WTC11 (cell line): ENCODE measurements around the gene IRF1. TPM values are rescaled to one million over a fixed set of nuclear protein-coding genes. Genes with fewer than 3 reads are reported as not detected.

Experiments
- ATAC-seq: fragments of 200-7000 bp; cut with Tn5 transposase; 2 replicates; pipeline ENCODE4 v1.10.0; 2021; ENCODE audit warnings: mild to moderate bottlenecking, moderate library complexity
- Bru-seq: library from RNA; stranded (reverse); fragments of 400-500 nt; gene quantifications from one replicate; lab custom pipeline; 2021; lab: Mats Ljungman, UMichigan
- CTCF ChIA-PET: fragments of 300-600 bp; sonication (Branson Sonifier 250); formaldehyde crosslinking; loops from one replicate; lab custom pipeline; 2021; ENCODE audit warnings: antibody characterized with exemption; lab: Charles Lee
- POLR2A ChIA-PET: fragments of 350-600 bp; sonication (Branson Sonifier 250); formaldehyde crosslinking; loops from one replicate; lab custom pipeline; 2021; ENCODE audit warnings: antibody characterized with exemption; lab: Charles Lee
- DNase-seq: peaks from one replicate; pipeline ENCODE4 v3.0.0; 2021; ENCODE audit warnings: low spot score
- H3K27ac Mint-ChIP-seq: 2 replicates; pipeline ENCODE4 v1.8.0; 2021; ENCODE audit warnings: mixed read lengths
- H3K27me3 Mint-ChIP-seq: 2 replicates; pipeline ENCODE4 v1.8.0; 2021; ENCODE audit warnings: low read depth, mild to moderate bottlenecking, moderate library complexity, mixed read lengths
- H3K36me3 Mint-ChIP-seq: 2 replicates; pipeline ENCODE4 v1.8.0; 2021; ENCODE audit warnings: mixed read lengths
- H3K4me1 Mint-ChIP-seq: 2 replicates; pipeline ENCODE4 v1.8.0; 2022; ENCODE audit warnings: mixed read lengths
- H3K4me3 Mint-ChIP-seq: 2 replicates; pipeline ENCODE4 v1.8.0; 2021; ENCODE audit warnings: mild to moderate bottlenecking, moderate library complexity, mixed read lengths
- H3K9me3 Mint-ChIP-seq: 2 replicates; pipeline ENCODE4 v1.8.0; 2021; ENCODE audit warnings: mixed read lengths
- ATF1 ChIP-seq: sonication (generic); formaldehyde crosslinking; IDR thresholded peaks from 2 replicates; pipeline ENCODE4 v1.8.1; 2023; ENCODE audit warnings: mild to moderate bottlenecking, moderate library complexity, missing genetic modification reagents
- CBFB ChIP-seq: sonication (generic); formaldehyde crosslinking; IDR thresholded peaks from 2 replicates; pipeline ENCODE4 v1.8.1; 2022; ENCODE audit warnings: mild to moderate bottlenecking, low read depth, missing genetic modification reagents
- CREM ChIP-seq: sonication (generic); formaldehyde crosslinking; IDR thresholded peaks from 2 replicates; pipeline ENCODE4 v1.8.1; 2022; ENCODE audit warnings: mild to moderate bottlenecking, missing genetic modification reagents, moderate library complexity
- ESRRA ChIP-seq: sonication (generic); formaldehyde crosslinking; IDR thresholded peaks from 2 replicates; pipeline ENCODE4 v1.8.1; 2022; ENCODE audit warnings: mild to moderate bottlenecking, missing genetic modification reagents, borderline replicate concordance
- FOXJ3 ChIP-seq: sonication (generic); formaldehyde crosslinking; IDR thresholded peaks from 2 replicates; pipeline ENCODE4 v1.9.0; 2021; ENCODE audit warnings: missing genetic modification reagents, mild to moderate bottlenecking, borderline replicate concordance
- FOXP1 ChIP-seq: sonication (generic); formaldehyde crosslinking; IDR thresholded peaks from 2 replicates; pipeline ENCODE4 v1.8.0; 2022; ENCODE audit warnings: missing genetic modification reagents, mild to moderate bottlenecking, moderate library complexity, borderline replicate concordance
- MXD4 ChIP-seq: fragments of 250-450 bp; sonication (Bioruptor Pico); IDR thresholded peaks from 2 replicates; pipeline ENCODE4 v1.8.0; 2021; ENCODE audit warnings: mild to moderate bottlenecking, moderate library complexity, borderline replicate concordance
- RELA ChIP-seq: sonication (generic); formaldehyde crosslinking; IDR thresholded peaks from 2 replicates; pipeline ENCODE4 v1.8.1; 2022; ENCODE audit warnings: missing genetic modification reagents, mild to moderate bottlenecking, borderline replicate concordance
- SMAD3 ChIP-seq: sonication (generic); formaldehyde crosslinking; IDR thresholded peaks from 2 replicates; pipeline ENCODE4 v1.8.0; 2022; ENCODE audit warnings: missing genetic modification reagents, mild to moderate bottlenecking, borderline replicate concordance
- ZBTB21 ChIP-seq: sonication (generic); formaldehyde crosslinking; IDR thresholded peaks from 2 replicates; pipeline ENCODE4 v1.8.1; 2023; ENCODE audit warnings: mild to moderate bottlenecking, missing genetic modification reagents, borderline replicate concordance
- ZNF263 ChIP-seq: sonication (generic); formaldehyde crosslinking; IDR thresholded peaks from 2 replicates; pipeline ENCODE4 v1.8.1; 2022; ENCODE audit warnings: low read depth, mild to moderate bottlenecking, moderate library complexity, missing genetic modification reagents
- ZNF396 ChIP-seq: fragments of 250-450 bp; sonication (Bioruptor Pico); IDR thresholded peaks from 2 replicates; pipeline ENCODE4 v1.8.0; 2021; ENCODE audit warnings: mild to moderate bottlenecking, moderate library complexity, borderline replicate concordance
- ZNF423 ChIP-seq: fragments of 250-450 bp; sonication (Bioruptor Pico); IDR thresholded peaks from 2 replicates; pipeline ENCODE4 v2.1.2; 2022; ENCODE audit warnings: mild to moderate bottlenecking, moderate library complexity
- ZNF671 ChIP-seq: fragments of 250-450 bp; sonication (Bioruptor Pico); IDR thresholded peaks from 2 replicates; pipeline ENCODE4 v1.8.0; 2021; ENCODE audit warnings: mild to moderate bottlenecking
- long read RNA-seq, 3 experiments: library from RNA in 1 of 3; library from capped mRNA in 1 of 3; library from polyadenylated mRNA in 1 of 3; unstranded in 2 of 3; stranded (forward) in 1 of 3; transcript quantifications; one replicate each; pipeline ENCODE4 v2.0.0, GENCODE V29; 2021
- total RNA-seq: library from RNA; stranded (reverse); gene quantifications from 3 replicates; pipeline ENCODE4 v1.2.3, GENCODE V29; 2021
- TF ChIP-seq, protein P1 (sequence below): fragments of 250-450 bp; sonication (Bioruptor Pico); IDR thresholded peaks from 2 replicates; pipeline ENCODE4 v2.1.2; 2022; ENCODE audit warnings: mild to moderate bottlenecking, moderate library complexity
- TF ChIP-seq, protein P2 (sequence below): fragments of 250-450 bp; sonication (Bioruptor Pico); IDR thresholded peaks from 2 replicates; pipeline ENCODE4 v1.9.0; 2021; ENCODE audit warnings: mild to moderate bottlenecking, borderline replicate concordance
- TF ChIP-seq, protein P3 (sequence below): sonication (generic); formaldehyde crosslinking; IDR thresholded peaks from 2 replicates; pipeline ENCODE4 v1.8.0; 2022; ENCODE audit warnings: mild to moderate bottlenecking, missing genetic modification reagents
- TF ChIP-seq, protein P4 (sequence below): sonication (generic); formaldehyde crosslinking; IDR thresholded peaks from 2 replicates; pipeline ENCODE4 v1.8.1; 2023; ENCODE audit warnings: mild to moderate bottlenecking, moderate library complexity, missing genetic modification reagents
- TF ChIP-seq, protein P5 (sequence below): sonication (generic); formaldehyde crosslinking; IDR thresholded peaks from 2 replicates; pipeline ENCODE4 v1.8.1; 2022; ENCODE audit warnings: low read depth, missing genetic modification reagents, borderline replicate concordance
- TF ChIP-seq, protein P6 (sequence below): sonication (generic); formaldehyde crosslinking; IDR thresholded peaks from 2 replicates; pipeline ENCODE4 v1.8.1; 2022; ENCODE audit warnings: low read depth, mild to moderate bottlenecking, moderate library complexity, missing genetic modification reagents, borderline replicate concordance
- TF ChIP-seq, protein P7 (sequence below): sonication (generic); formaldehyde crosslinking; conservative IDR thresholded peaks from 2 replicates; pipeline ENCODE4 v1.8.1; 2022; ENCODE audit warnings: mild to moderate bottlenecking, missing genetic modification reagents

IRF1 gene, protein sequence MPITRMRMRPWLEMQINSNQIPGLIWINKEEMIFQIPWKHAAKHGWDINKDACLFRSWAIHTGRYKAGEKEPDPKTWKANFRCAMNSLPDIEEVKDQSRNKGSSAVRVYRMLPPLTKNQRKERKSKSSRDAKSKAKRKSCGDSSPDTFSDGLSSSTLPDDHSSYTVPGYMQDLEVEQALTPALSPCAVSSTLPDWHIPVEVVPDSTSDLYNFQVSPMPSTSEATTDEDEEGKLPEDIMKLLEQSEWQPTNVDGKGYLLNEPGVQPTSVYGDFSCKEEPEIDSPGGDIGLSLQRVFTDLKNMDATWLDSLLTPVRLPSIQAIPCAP
- total RNA-seq = 8.8 to 9.8 TPM (median 9.4 TPM) in 3 replicates
- percentile 63 among the genes with signal in this experiment for Bru-seq, nascent RNA
- long read RNA-seq, experiment 1, transcript IRF1-201 (10 exons, 3,579 nt) = major isoform, 5 of 10 reads
- long read RNA-seq, experiment 1, partial matches to known transcripts = 0 of 10 reads
- long read RNA-seq, experiment 1, other reads (novel, unspliced or antisense) = 5 of 10 reads
- long read RNA-seq, experiment 2, partial matches to known transcripts = 1 of 6 reads
- long read RNA-seq, experiment 2, other reads (novel, unspliced or antisense) = 2 of 6 reads
- long read RNA-seq, experiment 3, partial matches to known transcripts = 0 of 2 reads
- long read RNA-seq, experiment 3, other reads (novel, unspliced or antisense) = 1 of 2 reads

DNA sequence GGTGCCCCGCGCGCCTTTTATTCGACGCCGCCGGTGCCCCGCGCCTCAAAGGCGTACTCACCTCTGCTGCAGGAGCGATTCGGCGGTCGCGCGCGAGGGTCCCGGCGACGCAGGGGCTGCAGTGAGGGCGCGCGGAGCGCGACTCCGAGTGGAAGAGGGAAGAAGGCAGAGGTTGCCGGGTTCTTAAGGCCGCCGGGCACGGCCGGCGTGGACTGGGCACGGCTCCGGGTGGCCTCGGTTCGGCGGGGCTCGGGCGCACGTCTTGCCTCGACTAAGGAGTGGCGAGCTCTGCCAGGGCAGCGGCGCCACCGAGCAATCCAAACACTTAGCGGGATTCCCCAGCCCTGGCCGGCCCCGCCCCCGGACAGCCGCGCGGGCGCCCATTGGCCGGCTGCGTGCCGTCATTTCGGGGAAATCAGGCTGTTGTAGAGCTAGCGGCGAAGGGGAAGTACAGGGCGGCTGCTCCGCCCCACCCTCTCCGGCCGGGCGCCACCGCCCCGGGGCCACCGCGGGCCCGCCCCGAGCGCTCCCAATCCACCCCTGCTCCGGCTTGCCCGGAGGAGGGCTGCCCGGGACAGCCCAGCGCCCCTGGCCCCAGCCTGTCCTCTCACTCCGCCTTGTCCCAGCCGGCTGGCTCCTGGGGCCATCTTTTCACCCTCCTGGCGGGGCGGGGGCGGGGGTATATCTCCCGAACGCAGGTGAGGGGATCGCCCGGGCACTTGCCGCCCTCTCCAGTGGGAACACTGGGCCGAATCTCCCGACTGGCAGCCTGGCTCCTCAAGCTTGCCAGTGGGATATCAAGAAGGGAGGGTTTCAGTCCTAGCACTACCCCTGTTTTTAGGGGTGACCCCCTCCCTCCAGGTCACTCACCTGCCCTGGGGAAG is at the start of gene IRF1:
IRF1 (minus strand) TSS at position 290 of the 884 bp plus-strand sequence. CDS start 1,295 bp downstream, outside the sequence.
- DNase-seq (peak; percentile 93), ATAC-seq (peak; percentile 89)
- no peaks in the 10 kb centered on the region for H3K9me3 Mint-ChIP-seq
- no peak within 1 kb of the TSS for H3K27ac Mint-ChIP-seq
- H3K4me1 Mint-ChIP-seq = peaks cover 27% of the 10 kb centered on the region
- peak within 1 kb of the TSS; percentile 83 for H3K4me3 Mint-ChIP-seq
- H3K27me3 Mint-ChIP-seq = peaks cover 33% of the 10 kb centered on the region
- ChIA-PET POLR2A (interaction anchor here (0.6 to 1.8 kb wide), 12 partner anchors 10 to 332 kb away, joined by 3 to 13 read pairs (median 3); no protein-coding TSS in a partner anchor), CTCF (interaction anchor here (0.6 to 3.0 kb wide), 22 partner anchors 10 to 426 kb away, joined by 3 to 22 read pairs (median 4); no protein-coding TSS in a partner anchor)
- H3K36me3 Mint-ChIP-seq = peaks cover 14% of the 10 kb centered on the region
- TF ChIP-seq CBFB (CRISPR knock-in tag) (no peak), CREM (0 out of 2 replicates have a peak, but pooled peaks have one; percentile 40), ZBTB21 (CRISPR knock-in tag) (no peak), ZNF423 (peak; percentile 50; the same call in 1 of the 2 replicates), FOXJ3 (CRISPR knock-in tag) (no peak), ZNF396 (CRISPR knock-in tag) (no peak), RELA (peak; percentile 3; the same call in 1 of the 2 replicates), ZNF671 (no peak), ESRRA (CRISPR knock-in tag) (0 out of 2 replicates have a peak, but pooled peaks have one; percentile 17), ATF1 (CRISPR knock-in tag) (no peak), MXD4 (no peak), ZNF263 (CRISPR knock-in tag) (no peak), SMAD3 (CRISPR knock-in tag) (0 out of 2 replicates have a peak, but pooled peaks have one; percentile 36), FOXP1 (CRISPR knock-in tag) (peak; percentile 63; the same call in 1 of the 2 replicates)
- TF ChIP-seq, protein P1, sequence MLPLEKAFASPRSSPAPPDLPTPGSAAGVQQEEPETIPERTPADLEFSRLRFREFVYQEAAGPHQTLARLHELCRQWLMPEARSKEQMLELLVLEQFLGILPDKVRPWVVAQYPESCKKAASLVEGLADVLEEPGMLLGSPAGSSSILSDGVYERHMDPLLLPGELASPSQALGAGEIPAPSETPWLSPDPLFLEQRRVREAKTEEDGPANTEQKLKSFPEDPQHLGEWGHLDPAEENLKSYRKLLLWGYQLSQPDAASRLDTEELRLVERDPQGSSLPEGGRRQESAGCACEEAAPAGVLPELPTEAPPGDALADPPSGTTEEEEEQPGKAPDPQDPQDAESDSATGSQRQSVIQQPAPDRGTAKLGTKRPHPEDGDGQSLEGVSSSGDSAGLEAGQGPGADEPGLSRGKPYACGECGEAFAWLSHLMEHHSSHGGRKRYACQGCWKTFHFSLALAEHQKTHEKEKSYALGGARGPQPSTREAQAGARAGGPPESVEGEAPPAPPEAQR (CRISPR knock-in tag) = no peak
- TF ChIP-seq, protein P2, sequence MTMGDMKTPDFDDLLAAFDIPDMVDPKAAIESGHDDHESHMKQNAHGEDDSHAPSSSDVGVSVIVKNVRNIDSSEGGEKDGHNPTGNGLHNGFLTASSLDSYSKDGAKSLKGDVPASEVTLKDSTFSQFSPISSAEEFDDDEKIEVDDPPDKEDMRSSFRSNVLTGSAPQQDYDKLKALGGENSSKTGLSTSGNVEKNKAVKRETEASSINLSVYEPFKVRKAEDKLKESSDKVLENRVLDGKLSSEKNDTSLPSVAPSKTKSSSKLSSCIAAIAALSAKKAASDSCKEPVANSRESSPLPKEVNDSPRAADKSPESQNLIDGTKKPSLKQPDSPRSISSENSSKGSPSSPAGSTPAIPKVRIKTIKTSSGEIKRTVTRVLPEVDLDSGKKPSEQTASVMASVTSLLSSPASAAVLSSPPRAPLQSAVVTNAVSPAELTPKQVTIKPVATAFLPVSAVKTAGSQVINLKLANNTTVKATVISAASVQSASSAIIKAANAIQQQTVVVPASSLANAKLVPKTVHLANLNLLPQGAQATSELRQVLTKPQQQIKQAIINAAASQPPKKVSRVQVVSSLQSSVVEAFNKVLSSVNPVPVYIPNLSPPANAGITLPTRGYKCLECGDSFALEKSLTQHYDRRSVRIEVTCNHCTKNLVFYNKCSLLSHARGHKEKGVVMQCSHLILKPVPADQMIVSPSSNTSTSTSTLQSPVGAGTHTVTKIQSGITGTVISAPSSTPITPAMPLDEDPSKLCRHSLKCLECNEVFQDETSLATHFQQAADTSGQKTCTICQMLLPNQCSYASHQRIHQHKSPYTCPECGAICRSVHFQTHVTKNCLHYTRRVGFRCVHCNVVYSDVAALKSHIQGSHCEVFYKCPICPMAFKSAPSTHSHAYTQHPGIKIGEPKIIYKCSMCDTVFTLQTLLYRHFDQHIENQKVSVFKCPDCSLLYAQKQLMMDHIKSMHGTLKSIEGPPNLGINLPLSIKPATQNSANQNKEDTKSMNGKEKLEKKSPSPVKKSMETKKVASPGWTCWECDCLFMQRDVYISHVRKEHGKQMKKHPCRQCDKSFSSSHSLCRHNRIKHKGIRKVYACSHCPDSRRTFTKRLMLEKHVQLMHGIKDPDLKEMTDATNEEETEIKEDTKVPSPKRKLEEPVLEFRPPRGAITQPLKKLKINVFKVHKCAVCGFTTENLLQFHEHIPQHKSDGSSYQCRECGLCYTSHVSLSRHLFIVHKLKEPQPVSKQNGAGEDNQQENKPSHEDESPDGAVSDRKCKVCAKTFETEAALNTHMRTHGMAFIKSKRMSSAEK (CRISPR knock-in tag) = no peak
- TF ChIP-seq, protein P3, sequence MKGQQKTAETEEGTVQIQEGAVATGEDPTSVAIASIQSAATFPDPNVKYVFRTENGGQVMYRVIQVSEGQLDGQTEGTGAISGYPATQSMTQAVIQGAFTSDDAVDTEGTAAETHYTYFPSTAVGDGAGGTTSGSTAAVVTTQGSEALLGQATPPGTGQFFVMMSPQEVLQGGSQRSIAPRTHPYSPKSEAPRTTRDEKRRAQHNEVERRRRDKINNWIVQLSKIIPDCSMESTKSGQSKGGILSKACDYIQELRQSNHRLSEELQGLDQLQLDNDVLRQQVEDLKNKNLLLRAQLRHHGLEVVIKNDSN = peak; percentile 52
- TF ChIP-seq, protein P4, sequence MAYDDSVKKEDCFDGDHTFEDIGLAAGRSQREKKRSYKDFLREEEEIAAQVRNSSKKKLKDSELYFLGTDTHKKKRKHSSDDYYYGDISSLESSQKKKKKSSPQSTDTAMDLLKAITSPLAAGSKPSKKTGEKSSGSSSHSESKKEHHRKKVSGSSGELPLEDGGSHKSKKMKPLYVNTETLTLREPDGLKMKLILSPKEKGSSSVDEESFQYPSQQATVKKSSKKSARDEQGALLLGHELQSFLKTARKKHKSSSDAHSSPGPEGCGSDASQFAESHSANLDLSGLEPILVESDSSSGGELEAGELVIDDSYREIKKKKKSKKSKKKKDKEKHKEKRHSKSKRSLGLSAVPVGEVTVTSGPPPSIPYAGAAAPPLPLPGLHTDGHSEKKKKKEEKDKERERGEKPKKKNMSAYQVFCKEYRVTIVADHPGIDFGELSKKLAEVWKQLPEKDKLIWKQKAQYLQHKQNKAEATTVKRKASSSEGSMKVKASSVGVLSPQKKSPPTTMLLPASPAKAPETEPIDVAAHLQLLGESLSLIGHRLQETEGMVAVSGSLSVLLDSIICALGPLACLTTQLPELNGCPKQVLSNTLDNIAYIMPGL (CRISPR knock-in tag) = 0 out of 2 replicates have a peak, but pooled peaks have one; percentile 40
- TF ChIP-seq, protein P5, sequence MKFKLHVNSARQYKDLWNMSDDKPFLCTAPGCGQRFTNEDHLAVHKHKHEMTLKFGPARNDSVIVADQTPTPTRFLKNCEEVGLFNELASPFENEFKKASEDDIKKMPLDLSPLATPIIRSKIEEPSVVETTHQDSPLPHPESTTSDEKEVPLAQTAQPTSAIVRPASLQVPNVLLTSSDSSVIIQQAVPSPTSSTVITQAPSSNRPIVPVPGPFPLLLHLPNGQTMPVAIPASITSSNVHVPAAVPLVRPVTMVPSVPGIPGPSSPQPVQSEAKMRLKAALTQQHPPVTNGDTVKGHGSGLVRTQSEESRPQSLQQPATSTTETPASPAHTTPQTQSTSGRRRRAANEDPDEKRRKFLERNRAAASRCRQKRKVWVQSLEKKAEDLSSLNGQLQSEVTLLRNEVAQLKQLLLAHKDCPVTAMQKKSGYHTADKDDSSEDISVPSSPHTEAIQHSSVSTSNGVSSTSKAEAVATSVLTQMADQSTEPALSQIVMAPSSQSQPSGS (CRISPR knock-in tag) = peak; percentile 30; the same call in 1 of the 2 replicates
- TF ChIP-seq, protein P6, sequence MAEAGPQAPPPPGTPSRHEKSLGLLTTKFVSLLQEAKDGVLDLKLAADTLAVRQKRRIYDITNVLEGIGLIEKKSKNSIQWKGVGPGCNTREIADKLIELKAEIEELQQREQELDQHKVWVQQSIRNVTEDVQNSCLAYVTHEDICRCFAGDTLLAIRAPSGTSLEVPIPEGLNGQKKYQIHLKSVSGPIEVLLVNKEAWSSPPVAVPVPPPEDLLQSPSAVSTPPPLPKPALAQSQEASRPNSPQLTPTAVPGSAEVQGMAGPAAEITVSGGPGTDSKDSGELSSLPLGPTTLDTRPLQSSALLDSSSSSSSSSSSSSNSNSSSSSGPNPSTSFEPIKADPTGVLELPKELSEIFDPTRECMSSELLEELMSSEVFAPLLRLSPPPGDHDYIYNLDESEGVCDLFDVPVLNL (CRISPR knock-in tag) = peak; percentile 48; the same call in 1 of the 2 replicates
- TF ChIP-seq, protein P7, sequence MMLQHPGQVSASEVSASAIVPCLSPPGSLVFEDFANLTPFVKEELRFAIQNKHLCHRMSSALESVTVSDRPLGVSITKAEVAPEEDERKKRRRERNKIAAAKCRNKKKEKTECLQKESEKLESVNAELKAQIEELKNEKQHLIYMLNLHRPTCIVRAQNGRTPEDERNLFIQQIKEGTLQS (CRISPR knock-in tag) = no peak
